Activated T-cell treated with anti-CD3 and anti-CD28 coated beads for 4 hours (primary cell): ENCODE data around the gene PRKRA.
"Not testable (repeated sequence)": the region's sequence is repeated elsewhere in the genome, so short reads cannot be mapped to it uniquely, and the experiment has no call there.

Source experiments
- DNase-seq: peaks from one replicate; pipeline ENCODE4 v3.0.0-alpha.2; 2020

Gene PRKRA

DNA sequence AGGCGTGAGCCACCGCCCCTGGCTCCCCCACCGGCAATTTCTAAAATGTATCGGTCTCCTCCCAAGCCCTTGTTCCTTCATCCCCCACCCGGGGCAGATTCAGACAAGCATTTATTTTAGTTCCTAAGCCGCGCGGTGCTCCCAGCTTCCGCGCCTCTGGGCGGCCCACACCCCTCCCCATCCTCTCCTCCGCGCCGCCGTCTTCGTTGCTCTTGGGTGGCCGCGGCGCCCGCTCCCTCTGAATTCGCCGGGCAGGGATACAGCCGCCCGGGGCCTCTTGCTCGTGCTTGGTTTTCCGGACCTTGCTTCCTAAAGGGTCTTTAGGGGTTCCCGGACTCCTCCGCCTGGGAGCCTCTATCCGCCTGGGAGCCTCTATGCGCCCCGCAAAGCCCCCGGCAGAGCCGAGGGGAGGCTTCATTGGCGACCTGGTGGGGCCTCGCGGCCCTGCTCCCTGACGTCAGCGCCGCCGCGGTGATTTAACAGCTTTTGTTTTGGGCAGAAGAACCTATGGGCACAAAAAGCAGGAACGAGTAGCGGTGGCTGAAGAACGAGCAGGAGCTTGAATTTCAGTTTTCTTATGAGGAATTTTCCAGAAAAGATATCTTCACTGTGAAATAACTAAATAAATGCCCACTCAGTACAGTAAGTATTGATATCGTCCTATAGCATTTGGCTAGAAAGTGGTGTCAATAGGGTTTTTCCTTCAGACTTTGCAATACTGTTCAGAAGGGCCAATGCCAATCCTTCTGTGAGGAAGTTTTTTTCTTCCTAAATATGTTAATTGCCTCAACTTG, 37.3 kb downstream of the PRKRA start:
- peak; percentile 62 for DNase-seq

DNA sequence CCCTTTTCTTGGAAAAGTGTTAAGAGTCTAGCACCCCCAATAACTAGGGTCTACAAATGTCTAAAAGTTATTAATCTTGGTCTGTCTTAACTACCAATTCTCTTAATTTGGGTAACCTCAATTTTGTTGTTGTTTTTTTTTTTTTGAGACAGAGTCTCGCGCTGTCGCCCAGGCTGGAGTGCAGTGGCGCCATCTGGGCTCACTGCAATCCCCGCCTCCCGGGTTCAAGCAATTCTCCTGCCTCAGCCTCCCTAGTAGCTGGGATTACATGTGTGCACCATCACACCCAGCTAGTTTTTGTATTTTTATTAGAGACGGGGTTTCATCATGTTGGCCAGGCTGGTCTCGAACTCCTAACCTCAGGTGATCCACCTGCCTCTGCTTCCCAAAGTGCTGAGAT, 38.5 kb downstream of the PRKRA start:
- not testable (repeated sequence) for DNase-seq

DNA sequence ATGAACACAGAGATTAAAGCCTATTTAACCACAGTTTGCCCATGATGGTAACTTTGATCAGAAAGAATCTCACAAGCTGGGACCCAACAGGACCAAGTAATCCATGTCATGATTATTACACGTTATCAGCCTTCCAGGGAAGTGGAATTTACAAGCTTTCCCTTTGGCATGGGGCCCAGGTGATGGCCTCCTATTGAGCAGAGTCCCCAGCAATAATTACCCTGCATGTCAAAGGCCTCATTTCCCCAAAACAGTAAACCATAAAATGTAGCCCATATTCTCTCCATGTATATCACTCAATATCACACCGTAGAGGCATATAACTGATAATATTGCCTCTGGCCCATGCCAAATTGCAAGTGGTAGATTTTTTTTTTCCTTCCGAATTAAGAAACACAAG, 38.9 kb downstream of the PRKRA start:
- no peak for DNase-seq

DNA sequence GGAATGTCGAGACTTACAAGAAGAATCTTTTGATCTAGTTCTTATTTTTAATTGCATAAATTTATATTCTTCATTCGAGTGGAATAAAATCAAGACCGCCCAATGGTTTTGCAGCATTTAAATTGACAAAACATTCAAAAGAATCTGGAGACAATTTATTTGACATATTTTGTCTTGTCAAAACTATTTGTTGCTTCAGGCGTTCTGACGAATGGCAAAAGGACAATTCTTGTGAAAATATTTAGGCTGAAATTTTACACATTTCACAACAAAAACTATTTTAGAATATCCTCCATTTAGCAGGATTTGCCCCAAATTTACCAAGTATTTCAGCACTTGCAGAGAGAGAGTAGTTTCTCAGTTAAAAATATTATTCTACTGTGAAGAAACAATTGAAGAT, 41.7 kb downstream of the PRKRA start:
- DNase-seq: no peak

DNA sequence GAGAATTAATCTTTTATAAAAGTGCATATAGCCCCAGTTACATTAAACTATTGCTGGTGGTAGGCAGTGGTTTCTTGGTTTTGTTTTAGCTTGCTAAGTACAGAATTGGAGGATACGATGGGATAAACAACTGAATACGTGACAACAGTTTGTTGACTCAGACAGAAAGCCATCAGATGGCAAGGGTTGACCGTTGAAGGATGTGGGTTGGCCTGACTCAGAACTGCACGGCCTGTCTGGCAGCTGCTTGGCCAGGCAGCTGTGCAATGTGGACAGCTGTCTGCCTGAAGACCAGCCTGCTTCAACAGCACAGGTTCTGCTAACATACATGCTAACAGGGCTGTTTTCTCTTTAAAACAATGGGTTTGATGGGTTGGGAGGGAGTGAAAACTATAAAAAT, 46.6 kb downstream of the PRKRA start:
- no peak for DNase-seq

DNA sequence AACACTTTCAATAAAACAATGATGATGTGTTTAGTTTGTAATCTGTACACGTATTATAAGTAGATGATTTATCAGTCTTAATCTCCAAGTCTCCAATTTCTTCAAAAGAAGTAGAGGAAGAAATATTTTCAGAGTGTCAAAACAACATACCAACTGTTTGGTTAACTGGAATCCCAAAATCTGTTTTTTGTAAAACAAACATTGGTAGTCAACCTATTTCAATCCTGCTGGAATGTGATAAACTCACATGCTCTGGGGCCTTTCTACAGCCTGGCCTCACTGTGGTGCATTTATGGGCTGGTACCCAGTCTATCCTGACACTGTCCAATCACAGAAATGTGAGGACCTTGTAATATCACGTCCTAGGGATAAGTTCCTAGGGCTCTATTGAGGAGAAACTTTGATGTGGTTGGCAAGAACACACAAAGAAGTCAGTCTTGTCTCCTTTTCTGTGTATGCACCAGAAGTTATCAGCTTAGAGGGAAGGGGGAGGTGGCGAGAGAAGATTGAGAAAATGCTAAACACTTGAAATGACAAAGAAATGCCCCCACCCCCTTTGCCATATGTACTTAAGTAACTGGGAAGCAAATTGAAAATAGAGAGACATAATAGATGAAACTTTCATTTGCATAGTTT, 47.2 kb downstream of the PRKRA start:
- DNase-seq: no peak

DNA sequence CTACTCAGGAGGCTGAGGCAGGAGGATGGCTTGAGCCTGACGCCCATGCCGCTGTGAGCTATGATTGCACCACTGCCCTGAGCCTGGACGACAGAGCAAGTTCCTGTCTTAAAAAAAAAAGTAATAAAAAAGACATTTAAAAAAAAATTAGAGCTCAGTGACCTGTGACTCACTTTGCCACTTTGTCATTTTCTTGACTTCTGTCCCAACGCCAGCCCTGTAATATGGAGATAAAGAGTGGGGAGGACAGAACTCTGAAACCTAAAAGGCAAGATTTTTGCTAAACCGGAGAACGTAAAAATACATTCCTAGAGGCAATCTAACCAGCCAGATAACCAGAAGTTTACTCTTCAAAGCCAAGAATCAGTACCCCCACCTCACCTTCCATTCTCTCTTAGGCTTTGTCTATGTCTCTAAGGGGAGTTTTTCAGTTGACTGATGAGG, 49.0 kb downstream of the PRKRA start:
- no peak for DNase-seq

DNA sequence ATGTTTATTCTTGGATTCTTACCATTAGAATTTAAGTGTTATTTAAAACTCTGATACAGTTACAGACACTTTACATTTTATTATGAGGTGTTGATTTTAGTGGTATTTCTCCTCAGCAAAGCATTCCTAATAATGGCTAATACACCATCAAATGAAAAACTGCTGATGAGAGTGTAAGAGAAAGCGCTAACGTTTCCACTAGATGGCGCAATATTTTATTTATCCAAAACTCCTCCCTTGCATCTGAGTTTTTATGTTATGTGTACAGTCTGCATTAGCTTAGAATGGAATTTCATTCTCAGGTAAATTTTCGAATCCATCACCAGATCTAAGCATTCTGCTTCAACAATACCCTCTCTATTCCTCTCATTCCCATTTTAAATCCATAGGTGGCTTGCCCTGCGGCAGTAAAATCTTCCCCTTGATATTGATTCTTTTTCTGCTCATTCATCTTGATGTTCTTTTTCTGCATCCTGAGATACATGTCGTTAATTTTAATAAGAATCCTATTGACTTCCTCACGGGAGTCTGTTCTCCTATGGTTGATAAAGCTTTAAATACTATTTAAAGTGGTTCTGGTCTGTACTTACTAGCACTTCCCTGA, 53.9 kb downstream of the PRKRA start:
- DNase-seq: no peak

DNA sequence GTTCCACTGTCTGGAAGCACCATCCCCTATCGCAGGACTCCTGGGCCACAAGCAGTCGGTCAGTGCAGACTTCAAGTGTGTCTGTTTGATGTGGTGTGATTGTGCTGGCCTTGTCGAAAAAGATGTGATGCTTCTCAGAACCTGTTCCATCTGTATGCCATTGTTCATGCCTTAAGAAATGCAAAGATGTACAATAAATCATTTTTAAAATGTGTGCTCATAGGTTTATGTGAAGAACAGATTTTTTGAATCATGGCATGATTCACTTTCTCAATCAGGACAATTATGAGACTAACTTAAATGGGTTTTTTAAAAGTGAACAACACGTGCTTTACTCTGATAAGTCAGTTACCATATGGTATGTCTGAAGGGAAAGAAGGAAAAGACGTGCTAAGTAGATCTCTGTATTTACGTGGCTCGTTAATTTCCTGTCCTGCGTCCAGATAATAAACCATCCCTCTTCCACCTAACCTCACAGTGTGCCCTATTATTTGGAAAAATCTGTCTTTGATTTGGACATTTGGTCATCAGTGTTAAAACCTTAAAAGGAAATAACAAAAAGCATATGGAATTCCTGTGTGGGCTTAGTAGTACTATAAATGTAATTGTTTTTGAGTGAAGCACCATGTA, 54.9 kb downstream of the PRKRA start:
- DNase-seq: no peak

DNA sequence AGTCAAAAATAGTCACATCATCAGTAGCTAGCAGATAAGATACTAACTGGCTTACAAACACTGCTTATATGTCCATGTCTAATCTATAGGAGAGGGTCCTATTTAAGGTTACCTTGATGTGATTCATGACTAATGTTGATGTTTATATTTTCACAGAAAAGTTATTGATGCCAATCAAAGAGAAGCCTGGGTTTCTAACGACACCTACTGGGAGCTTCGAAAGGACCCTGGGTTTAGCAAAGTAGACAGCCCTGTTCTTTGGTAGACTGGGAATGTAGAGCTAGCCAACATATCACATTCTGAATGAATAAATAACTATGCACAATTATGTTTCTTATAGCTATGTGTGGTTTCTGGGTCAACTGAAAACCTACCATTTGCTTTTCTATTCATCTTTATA, 55.7 kb downstream of the PRKRA start:
- no peak for DNase-seq

DNA sequence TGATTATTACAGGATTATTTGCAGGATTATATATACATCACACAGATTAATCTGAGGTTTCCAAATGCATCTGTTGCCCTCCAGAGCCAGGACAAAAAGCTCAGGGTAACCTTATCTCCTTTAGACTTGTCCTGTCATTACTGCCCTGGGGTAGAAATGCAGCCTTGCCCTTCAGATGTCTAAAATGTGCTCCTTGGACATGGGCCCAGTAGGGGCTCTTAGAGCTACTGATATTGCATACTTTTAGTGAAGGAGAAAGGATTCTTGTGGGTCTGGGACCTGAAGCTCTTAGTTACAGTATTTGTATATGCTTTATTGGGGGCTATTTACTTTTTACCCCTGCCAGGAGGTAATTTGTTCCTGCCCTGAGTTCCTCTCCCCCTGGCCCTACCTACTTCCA, 56.1 kb downstream of the PRKRA start:
- no peak for DNase-seq

DNA sequence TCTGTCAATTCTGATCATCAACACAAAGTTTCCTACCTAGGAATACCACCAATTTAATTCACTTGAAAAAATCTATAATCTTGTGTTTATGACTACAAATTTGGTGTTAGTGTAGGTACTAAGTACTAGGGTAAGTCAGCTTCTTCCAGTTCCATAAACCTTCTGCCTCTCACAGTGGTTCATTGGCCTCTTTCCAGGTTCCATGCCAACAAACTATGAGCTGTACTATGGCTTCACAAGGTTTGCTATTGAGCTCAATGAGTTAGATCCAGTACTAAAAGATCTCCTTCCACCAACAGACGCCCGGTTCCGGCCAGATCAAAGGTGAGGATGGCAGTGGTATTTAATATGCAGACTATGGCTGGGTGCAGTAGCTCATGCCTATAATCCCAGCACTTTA, 58.8 kb downstream of the PRKRA start:
- no peak for DNase-seq

DNA sequence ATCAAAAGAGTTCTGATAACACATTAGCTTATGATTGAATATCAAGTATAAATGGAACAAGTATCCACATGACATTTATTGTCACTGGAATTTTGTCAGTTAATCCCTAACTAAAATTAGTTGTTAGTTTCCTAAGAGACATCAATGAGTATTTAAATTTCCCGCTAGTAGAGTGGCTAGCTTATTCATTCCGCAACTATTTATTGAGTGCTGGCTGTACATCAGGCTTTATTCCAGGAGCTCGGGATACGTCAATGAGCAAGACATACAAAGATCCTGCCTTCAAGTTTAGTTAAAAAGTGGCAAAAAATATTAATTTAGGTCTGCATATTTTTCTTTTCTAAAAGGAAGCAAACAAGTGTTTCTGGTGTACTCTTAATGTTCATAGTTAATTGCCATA, 59.3 kb downstream of the PRKRA start:
- no peak for DNase-seq

DNA sequence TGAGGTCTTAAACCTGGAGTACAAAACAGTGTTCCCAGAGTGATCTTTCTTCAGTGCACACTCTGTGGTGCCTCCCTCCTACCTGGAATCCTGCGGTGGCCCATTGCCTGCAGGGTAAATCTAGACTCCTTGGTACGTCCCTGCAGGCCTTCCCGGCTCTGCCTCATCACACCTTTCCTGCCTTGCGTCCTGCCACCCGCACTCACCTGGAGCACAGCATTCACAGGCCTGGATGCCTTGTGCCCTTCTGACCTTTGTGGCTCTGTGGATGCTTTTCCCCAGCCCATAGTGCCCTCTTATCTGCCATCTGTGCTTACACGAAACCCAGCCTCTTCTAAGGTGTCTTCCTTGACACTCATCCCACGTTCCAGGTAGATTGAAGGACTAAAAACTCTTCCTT, 62.7 kb downstream of the PRKRA start:
- no peak for DNase-seq

DNA sequence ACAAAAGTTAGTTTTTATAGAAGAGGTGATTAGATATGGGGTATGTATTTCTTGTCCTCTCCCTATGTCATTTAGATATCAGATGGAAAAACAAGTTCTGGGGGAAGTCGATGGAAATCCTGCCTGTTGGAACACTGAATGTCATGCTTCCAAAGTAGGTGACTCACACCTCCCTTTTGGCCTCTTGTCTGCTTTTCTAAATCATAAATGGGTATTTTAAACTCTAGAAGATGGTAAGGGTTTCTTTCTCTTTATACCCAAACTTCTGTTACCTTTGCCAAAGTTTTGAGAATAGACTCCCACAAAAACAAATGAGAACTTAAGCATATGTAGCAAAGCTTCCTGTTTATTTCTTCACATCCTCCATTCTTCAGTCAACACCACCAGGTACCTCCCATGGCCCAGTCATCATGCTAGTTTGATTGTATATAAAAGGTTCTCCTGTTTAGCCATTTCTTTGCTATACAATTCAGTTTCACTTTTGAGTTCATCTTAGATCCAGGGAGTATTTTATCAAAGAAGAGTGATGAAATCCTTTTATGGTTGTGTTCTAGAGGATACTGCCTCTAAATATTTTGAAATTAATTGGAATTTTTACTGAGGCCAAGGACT, 63.9 kb downstream of the PRKRA start:
- no peak for DNase-seq

DNA sequence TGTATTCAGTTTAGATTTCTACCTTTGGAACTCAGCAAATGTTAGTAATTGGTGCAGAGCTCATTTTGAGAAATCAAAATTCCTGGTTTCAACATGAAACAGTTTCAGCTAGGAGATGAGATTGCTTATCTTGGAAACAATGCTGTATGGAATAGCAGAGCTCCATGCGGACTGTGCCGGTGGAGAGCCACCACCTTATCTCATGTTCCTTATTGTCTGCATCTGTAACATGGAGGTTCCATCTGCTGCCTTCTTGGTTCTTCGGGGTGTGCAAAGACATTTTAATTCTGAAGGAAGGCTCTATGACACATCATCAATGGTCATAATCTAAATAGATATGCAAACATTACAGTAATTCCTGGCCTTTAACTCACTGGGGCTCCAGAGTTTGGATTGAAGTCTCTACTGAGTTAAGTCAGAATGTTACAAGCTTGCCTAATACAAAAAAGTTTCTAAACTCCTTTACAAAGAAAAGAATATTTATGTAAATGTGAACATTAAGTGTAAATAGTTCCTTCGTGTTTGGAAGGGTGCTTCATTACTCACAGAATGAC, 65.3 kb downstream of the PRKRA start:
- no peak for DNase-seq

DNA sequence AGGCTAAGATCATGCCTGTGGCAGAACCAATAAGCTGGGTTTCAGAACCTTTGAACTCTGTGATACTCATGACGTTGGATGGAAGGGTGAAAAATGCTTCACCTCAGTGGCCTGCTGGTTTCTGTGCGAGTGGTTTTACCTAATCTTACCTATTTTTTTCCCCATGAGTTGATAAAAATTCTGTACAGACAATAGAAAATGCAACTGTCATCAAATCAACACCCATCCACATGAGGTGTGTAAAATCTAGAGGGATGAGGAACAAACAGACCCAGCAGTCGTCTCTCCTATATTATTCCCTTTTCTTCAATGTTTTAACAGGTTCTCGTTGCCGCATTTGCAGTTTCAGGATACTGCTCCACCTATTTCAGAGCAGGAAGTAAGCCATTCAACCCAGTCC, 67.3 kb downstream of the PRKRA start:
- no peak for DNase-seq
